HepG2 (cell line): ENCODE measurements around the gene ARG1. TPM values are rescaled to one million over a fixed set of nuclear protein-coding genes. Genes with fewer than 3 reads are reported as not detected.

Experiments
- ARID5B ChIP-seq: IDR thresholded peaks from 2 replicates; pipeline ENCODE4 v1.4.0; 2020; ENCODE audit warnings: mild to moderate bottlenecking, missing genetic modification reagents
- DR1 ChIP-seq: sonication (generic); formaldehyde crosslinking; IDR thresholded peaks from 2 replicates; pipeline ENCODE4 v1.8.0; 2021; ENCODE audit warnings: mild to moderate bottlenecking, missing genetic modification reagents, inconsistent platforms
- HBP1 ChIP-seq: IDR thresholded peaks from 2 replicates; pipeline ENCODE4 v1.6.1; 2016; ENCODE audit warnings: low read depth, control low read depth
- JUND ChIP-seq: sonication (generic); formaldehyde crosslinking; IDR thresholded peaks from 2 replicates; pipeline ENCODE4 v1.8.0; 2022; ENCODE audit warnings: mild to moderate bottlenecking, missing genetic modification reagents
- KLF11 ChIP-seq: IDR thresholded peaks from 2 replicates; pipeline ENCODE4 v1.6.1; 2016; ENCODE audit warnings: missing compliant biosample characterization
- KLF12 ChIP-seq: sonication (generic); formaldehyde crosslinking; IDR thresholded peaks from 2 replicates; pipeline ENCODE4 v1.4.0; 2020; ENCODE audit warnings: missing genetic modification reagents, borderline replicate concordance
- LCORL ChIP-seq, 2 experiments: fragments of 450-650 bp in 1 of 2; sonication (generic) in 1 of 2; formaldehyde crosslinking in 1 of 2; IDR thresholded peaks; 2 replicates each; pipeline versions ENCODE4 v1.5.0 to v1.6.1; 2017 to 2020; ENCODE audit warnings: antibody characterized with exemption in 1 of 2, missing genetic modification reagents in 1 of 2
- NFE2 ChIP-seq: sonication (generic); formaldehyde crosslinking; IDR thresholded peaks from 2 replicates; pipeline ENCODE4 v1.4.0; 2020; ENCODE audit warnings: missing genetic modification reagents
- NR2F6 ChIP-seq, 2 experiments: IDR thresholded peaks; 2 replicates each; pipeline ENCODE4 v1.6.1; 2016; ENCODE audit warnings: antibody characterized with exemption in 1 of 2, mild to moderate bottlenecking in 1 of 2
- POGZ ChIP-seq: sonication (generic); formaldehyde crosslinking; IDR thresholded peaks from 2 replicates; pipeline ENCODE4 v1.4.0; 2020; ENCODE audit warnings: mild to moderate bottlenecking, missing genetic modification reagents
- RORA ChIP-seq: sonication (generic); formaldehyde crosslinking; IDR thresholded peaks from 2 replicates; pipeline ENCODE4 v1.5.0; 2020; ENCODE audit warnings: mild to moderate bottlenecking, missing genetic modification reagents, moderate library complexity
- ZFX ChIP-seq: sonication (generic); formaldehyde crosslinking; IDR thresholded peaks from 2 replicates; pipeline ENCODE4 v1.4.0; 2020; ENCODE audit warnings: mild to moderate bottlenecking, low read depth, missing genetic modification reagents, moderate library complexity
- ZNF549 ChIP-seq: sonication (generic); formaldehyde crosslinking; IDR thresholded peaks from 2 replicates; pipeline ENCODE4 v1.5.0; 2020; ENCODE audit warnings: missing genetic modification reagents
- polyA plus RNA-seq, 8 experiments: library from polyadenylated mRNA; depleted of rRNA in 3 of 8; stranded (reverse) in 7 of 8; unstranded in 1 of 8; fragments of >200 nt; fragmentation: Illumina TruSeq in 4 of 8; extraction: Trizol in 4 of 8; gene quantifications; 2 replicates each; pipeline versions ENCODE4 v1.2.1 to v1.2.3, GENCODE V29; 2011 to 2016; ENCODE audit warnings: low read depth in 4 of 8, missing spikeins in 1 of 8, mixed read lengths in 1 of 8; ENCODE audit not compliant: insufficient read depth in 1 of 8
- total RNA-seq, 5 experiments: library from RNA; depleted of rRNA; stranded (reverse); fragments of >200 nt; fragmentation: Illumina TruSeq; extraction: Trizol; gene quantifications; 2 replicates each; pipeline ENCODE4 v1.2.3, GENCODE V29; 2016; ENCODE audit warnings: low read depth in 1 of 5
- TF ChIP-seq, protein P1 (sequence below): IDR thresholded peaks from 2 replicates; pipeline ENCODE4 v1.6.1; 2016; ENCODE audit warnings: control low read depth
- TF ChIP-seq, protein P2 (sequence below): sonication (generic); formaldehyde crosslinking; IDR thresholded peaks from 2 replicates; pipeline ENCODE4 v1.4.0; 2020; ENCODE audit warnings: missing genetic modification reagents, borderline replicate concordance

Gene ARG1
- total and polyA plus RNA-seq, 2 of the 13 experiments (the other 11 are each of a cell fraction or from before 2014, with no cell fraction given): 2.2 to 11.2 TPM

DNA sequence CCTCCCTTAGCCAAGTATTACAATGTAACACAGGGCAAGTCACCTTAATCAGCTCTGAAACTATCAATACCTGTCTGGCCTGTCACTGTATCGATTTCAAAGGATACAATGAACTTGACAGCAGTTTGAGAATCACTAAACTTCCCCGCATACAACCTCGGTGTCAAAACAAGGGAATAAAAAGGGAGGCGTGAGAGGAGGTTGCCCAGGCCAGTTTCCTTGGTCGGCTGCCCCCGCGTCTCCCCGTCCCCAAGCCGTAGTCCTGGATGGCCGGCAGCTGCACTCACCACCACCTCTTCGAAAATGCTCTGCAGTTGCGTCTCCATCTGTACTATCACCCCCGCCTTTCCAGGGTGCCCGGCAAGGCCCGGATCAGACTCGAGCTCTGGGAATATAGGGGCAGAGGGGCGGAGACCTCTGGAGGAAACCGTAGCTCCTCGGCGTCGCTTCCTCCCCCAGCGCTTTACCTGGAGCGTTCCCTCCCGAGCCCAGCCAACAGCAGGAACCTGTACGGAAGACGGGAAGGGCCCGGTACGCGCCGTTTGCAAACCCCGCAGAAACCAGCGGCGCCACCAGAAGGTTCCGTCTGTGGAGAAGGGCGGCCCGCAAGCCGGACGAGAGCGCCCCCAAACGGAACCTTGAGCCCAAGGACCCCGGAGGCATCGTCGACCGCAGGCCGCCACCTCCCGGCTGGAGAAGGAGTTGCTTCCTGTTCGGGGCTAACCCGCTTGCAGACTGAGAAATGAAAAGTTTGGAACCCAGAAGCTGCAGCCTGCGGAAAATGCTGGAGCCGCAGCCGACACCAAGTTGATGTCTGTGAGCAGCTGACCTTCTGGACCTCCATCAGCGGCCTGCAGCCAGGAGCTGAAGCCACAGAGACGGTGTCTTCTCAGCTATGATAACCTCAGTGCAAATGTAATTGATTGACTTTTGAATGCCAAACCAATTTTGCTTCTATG lies 55.0 kb downstream of the ARG1 start, which contains the start of gene MED23 (continued):
- TF ChIP-seq, protein P1, sequence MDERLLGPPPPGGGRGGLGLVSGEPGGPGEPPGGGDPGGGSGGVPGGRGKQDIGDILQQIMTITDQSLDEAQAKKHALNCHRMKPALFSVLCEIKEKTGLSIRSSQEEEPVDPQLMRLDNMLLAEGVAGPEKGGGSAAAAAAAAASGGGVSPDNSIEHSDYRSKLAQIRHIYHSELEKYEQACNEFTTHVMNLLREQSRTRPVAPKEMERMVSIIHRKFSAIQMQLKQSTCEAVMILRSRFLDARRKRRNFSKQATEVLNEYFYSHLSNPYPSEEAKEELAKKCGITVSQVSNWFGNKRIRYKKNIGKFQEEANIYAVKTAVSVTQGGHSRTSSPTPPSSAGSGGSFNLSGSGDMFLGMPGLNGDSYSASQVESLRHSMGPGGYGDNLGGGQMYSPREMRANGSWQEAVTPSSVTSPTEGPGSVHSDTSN (CRISPR knock-in tag): no peak
- TF ChIP-seq KLF11 (peak; percentile 99), RORA (CRISPR knock-in tag) (0 out of 2 replicates have a peak, but pooled peaks have one; percentile 78), DR1 (peak; percentile 97), NFE2 (no peak), LCORL (IDR thresholded peaks at IDR 0.05) (no peak), LCORL (CRISPR knock-in tag; IDR thresholded peaks at IDR 0.05) (peak; percentile 99), POGZ (CRISPR knock-in tag) (peak; percentile 100), ZNF549 (peak; percentile 69; the same call in 1 of the 2 replicates), KLF12 (peak; percentile 98), ARID5B (CRISPR knock-in tag) (peak; percentile 95), NR2F6 (IDR thresholded peaks at IDR 0.05) (peak; percentile 46; the same call in 1 of the 2 replicates), NR2F6 (CRISPR knock-in tag; IDR thresholded peaks at IDR 0.05) (peak; percentile 84), JUND (CRISPR knock-in tag) (no peak), HBP1 (CRISPR knock-in tag) (peak; percentile 92; the same call in 1 of the 2 replicates), ZFX (CRISPR knock-in tag) (peak; percentile 95)
- TF ChIP-seq, protein P2, sequence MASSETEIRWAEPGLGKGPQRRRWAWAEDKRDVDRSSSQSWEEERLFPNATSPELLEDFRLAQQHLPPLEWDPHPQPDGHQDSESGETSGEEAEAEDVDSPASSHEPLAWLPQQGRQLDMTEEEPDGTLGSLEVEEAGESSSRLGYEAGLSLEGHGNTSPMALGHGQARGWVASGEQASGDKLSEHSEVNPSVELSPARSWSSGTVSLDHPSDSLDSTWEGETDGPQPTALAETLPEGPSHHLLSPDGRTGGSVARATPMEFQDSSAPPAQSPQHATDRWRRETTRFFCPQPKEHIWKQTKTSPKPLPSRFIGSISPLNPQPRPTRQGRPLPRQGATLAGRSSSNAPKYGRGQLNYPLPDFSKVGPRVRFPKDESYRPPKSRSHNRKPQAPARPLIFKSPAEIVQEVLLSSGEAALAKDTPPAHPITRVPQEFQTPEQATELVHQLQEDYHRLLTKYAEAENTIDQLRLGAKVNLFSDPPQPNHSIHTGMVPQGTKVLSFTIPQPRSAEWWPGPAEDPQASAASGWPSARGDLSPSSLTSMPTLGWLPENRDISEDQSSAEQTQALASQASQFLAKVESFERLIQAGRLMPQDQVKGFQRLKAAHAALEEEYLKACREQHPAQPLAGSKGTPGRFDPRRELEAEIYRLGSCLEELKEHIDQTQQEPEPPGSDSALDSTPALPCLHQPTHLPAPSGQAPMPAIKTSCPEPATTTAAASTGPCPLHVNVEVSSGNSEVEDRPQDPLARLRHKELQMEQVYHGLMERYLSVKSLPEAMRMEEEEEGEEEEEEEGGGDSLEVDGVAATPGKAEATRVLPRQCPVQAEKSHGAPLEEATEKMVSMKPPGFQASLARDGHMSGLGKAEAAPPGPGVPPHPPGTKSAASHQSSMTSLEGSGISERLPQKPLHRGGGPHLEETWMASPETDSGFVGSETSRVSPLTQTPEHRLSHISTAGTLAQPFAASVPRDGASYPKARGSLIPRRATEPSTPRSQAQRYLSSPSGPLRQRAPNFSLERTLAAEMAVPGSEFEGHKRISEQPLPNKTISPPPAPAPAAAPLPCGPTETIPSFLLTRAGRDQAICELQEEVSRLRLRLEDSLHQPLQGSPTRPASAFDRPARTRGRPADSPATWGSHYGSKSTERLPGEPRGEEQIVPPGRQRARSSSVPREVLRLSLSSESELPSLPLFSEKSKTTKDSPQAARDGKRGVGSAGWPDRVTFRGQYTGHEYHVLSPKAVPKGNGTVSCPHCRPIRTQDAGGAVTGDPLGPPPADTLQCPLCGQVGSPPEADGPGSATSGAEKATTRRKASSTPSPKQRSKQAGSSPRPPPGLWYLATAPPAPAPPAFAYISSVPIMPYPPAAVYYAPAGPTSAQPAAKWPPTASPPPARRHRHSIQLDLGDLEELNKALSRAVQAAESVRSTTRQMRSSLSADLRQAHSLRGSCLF (CRISPR knock-in tag): peak; percentile 90; the same call in 1 of the 2 replicates
